Cardiac fibroblast (primary cell): ENCODE results near the gene DOLK.
A peak's percentile ranks its signal among the peaks of the same experiment; 100 is the strongest.

Experiments used
- DNase-seq, 2 donors: peaks; one replicate each; pipeline versions ENCODE4 v3.0.0 to v3.0.0-alpha.2; 2010; ENCODE audit warnings: low read depth in 2 of 2
- H3K4me3 ChIP-seq, 2 donors: replicated peaks in 1 of 2; 1 replicate in 1 of 2; 2 replicates in 1 of 2; pipeline ENCODE4 v1.5.1; 2011; ENCODE audit warnings: low read depth in 2 of 2, low read length in 2 of 2, mild to moderate bottlenecking in 2 of 2, moderate library complexity in 1 of 2
- CTCF ChIP-seq: IDR thresholded peaks from one replicate; pipeline ENCODE4 v1.5.1; 2011; ENCODE audit warnings: low read depth, mild to moderate bottlenecking, low read length, inconsistent platforms

Gene DOLK

GRCh38 chr9:128913995-128914772 is 33.2 kb downstream of the DOLK start:
- no peak overlapping the region for H3K4me3 ChIP-seq
- DNase-seq: no peak
- no peak for TF ChIP-seq CTCF

GRCh38 chr9:128913048-128913900 is 34.1 kb downstream of the DOLK start:
- H3K4me3 ChIP-seq: peak overlapping the region in 1 of 2 donors; percentile 4
- TF ChIP-seq CTCF: no peak
- DNase-seq: no peak

- peak; percentile 70 to 93 for DNase-seq
- H3K4me3 ChIP-seq: no peak overlapping the region
- no peak for TF ChIP-seq CTCF
Measured at GRCh38 chr9:128912270-128912853, 35.0 kb downstream of the DOLK start.

DNA sequence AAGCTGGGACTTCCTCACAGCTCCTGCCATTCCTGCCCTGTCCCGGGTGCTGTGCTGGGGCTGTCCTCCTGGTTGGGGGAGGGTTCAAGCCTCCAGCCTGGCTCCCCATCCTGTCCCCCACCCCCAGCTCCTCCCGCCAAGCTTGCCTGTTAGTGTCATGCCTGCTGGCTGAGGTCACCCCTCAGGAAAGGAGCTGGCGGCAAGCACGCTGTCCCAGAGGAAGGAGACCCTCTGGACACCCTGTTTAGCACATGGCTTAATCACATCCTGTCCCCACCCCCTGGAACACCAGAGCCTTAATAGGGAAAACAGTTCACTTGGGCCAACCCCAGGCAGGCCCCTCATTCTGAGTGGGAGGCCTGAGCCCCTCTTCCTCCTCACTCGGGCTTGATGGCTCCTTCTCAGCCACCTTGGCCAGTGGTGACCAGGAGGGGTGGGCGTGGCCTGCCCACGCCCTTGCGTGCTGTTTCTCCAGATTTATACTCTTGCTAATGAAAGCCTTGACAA is 35.8 kb downstream of the DOLK start:
- no peak for TF ChIP-seq CTCF
- peak; percentile 49 to 77 for DNase-seq
- no peak overlapping the region for H3K4me3 ChIP-seq

- no peak for TF ChIP-seq CTCF
- no peak for DNase-seq
Measured at GRCh38 chr9:128910906-128911305, 36.5 kb downstream of the DOLK start.

GRCh38 chr9:128909859-128910258 is 37.5 kb downstream of the DOLK start:
- H3K4me3 ChIP-seq: no peak overlapping the region
- no peak for DNase-seq
- TF ChIP-seq CTCF: no peak

More at GRCh38 chr9:128910906-128911305, 36.5 kb downstream of the DOLK start:
- H3K4me3 ChIP-seq: no peak overlapping the region
